Activated CD4-positive, alpha-beta T cell treated with anti-CD3 and anti-CD28 coated beads for 4 hours (primary cell): Measurements from ENCODE around the gene UBE3A.

Experiments
- DNase-seq, 2 donors: peaks; one replicate each; pipeline ENCODE4 v3.0.0-alpha.2; 2020

The UBE3A gene

GRCh38 chr15:25329696-25330095, 109.1 kb downstream of the UBE3A start:
- DNase-seq: no peak

GRCh38 chr15:25327686-25328085, 111.1 kb downstream of the UBE3A start:
- no peak for DNase-seq

- no peak for DNase-seq
Observed at GRCh38 chr15:25325187-25325586, 113.6 kb downstream of the UBE3A start.

GRCh38 chr15:25323420-25323819, 115.4 kb downstream of the UBE3A start:
- no peak for DNase-seq

- no peak for DNase-seq
Observed at GRCh38 chr15:25287823-25288222, 151.0 kb downstream of the UBE3A start.
